PC-9 (cell line): ENCODE data around the gene LGR6. TPM values are rescaled to one million over a fixed set of nuclear protein-coding genes. Genes with fewer than 3 reads are reported as not detected.

Experiments used
- BruUV-seq: library from RNA; stranded (reverse); fragments of 400-500 nt; replicated peaks from 2 replicates; lab custom pipeline; 2021; lab: Mats Ljungman, UMichigan
- CTCF ChIA-PET: fragments of 300-600 bp; sonication (Branson Sonifier 250); formaldehyde crosslinking; loops from one replicate; lab custom pipeline; 2022; ENCODE audit warnings: antibody characterized with exemption; lab: Charles Lee
- POLR2A ChIA-PET: fragments of 300-600 bp; sonication (Branson Sonifier 250); formaldehyde crosslinking; loops from one replicate; lab custom pipeline; 2022; ENCODE audit warnings: antibody characterized with exemption; ENCODE audit not compliant: unreplicated experiment; lab: Charles Lee
- DNase-seq, 2 experiments: peaks; one replicate each; pipeline versions ENCODE4 v3.0.0 to v3.0.0-alpha.2; 2015 to 2022; ENCODE audit warnings: mixed read lengths in 1 of 2
- H2AFZ ChIP-seq: fragments of 200-600 bp; sonication (generic); 2 replicates; pipeline ENCODE4 v1.8.1; 2017; ENCODE audit warnings: antibody characterized with exemption
- H3F3A ChIP-seq: fragments of 200-600 bp; sonication (generic); 2 replicates; pipeline ENCODE4 v1.8.1; 2017; ENCODE audit warnings: antibody characterized with exemption, mild to moderate bottlenecking, low read depth; ENCODE audit not compliant: insufficient read depth
- H3K27ac ChIP-seq: fragments of 200-600 bp; sonication (generic); 2 replicates; pipeline ENCODE4 v1.6.1; 2016; ENCODE audit warnings: mixed run types
- H3K27me3 ChIP-seq: fragments of 200-600 bp; sonication (generic); 2 replicates; pipeline ENCODE4 v1.6.1; 2016; ENCODE audit warnings: low read depth, mixed run types; ENCODE audit not compliant: insufficient read depth
- H3K36me3 ChIP-seq: fragments of 200-600 bp; sonication (generic); 2 replicates; pipeline ENCODE4 v1.6.1; 2016; ENCODE audit warnings: low read depth, mixed run types
- H3K4me1 ChIP-seq: fragments of 200-600 bp; sonication (generic); replicated peaks from 2 replicates; pipeline ENCODE4 v1.6.1; 2016; ENCODE audit warnings: mixed run types; ENCODE audit not compliant: insufficient read depth
- H3K4me2 ChIP-seq: fragments of 200-600 bp; sonication (generic); 2 replicates; pipeline ENCODE4 v1.6.1; 2017; ENCODE audit warnings: mixed run types
- H3K4me3 ChIP-seq: fragments of 200-600 bp; sonication (generic); 2 replicates; pipeline ENCODE4 v1.6.1; 2016; ENCODE audit warnings: mixed run types
- H3K79me2 ChIP-seq: fragments of 200-600 bp; sonication (generic); 2 replicates; pipeline ENCODE4 v1.6.1; 2017; ENCODE audit warnings: low read depth, mixed run types
- H3K9me2 ChIP-seq: fragments of 200-600 bp; sonication (generic); 2 replicates; pipeline ENCODE4 v1.8.1; 2017; ENCODE audit warnings: mild to moderate bottlenecking; ENCODE audit not compliant: insufficient read depth
- H3K9me3 ChIP-seq: fragments of 200-600 bp; sonication (generic); 2 replicates; pipeline ENCODE4 v1.8.1; 2016; ENCODE audit warnings: low read depth; ENCODE audit not compliant: insufficient read depth
- H4K20me1 ChIP-seq: fragments of 200-600 bp; sonication (generic); 2 replicates; pipeline ENCODE4 v1.8.1; 2017; ENCODE audit not compliant: insufficient read depth
- EZH2 ChIP-seq: fragments of 200-600 bp; sonication (generic); IDR thresholded peaks from 2 replicates; pipeline ENCODE4 v1.8.0; 2017; ENCODE audit warnings: antibody characterized with exemption, low read depth
- intact Hi-C: fragments of 100-400 bp; cut with micrococcal nuclease; formaldehyde crosslinking; loops from one replicate; pipeline ENCODE4 v1.10.0; 2022; ENCODE audit not compliant: unreplicated experiment
- total RNA-seq: library from RNA; stranded (reverse); gene quantifications from 2 replicates; pipeline ENCODE4 v1.2.3, GENCODE V29; 2021
- TF ChIP-seq, protein P1 (sequence below): fragments of 200-600 bp; sonication (generic); conservative IDR thresholded peaks from 2 replicates; pipeline ENCODE4 v1.6.1; 2017; ENCODE audit warnings: mixed run types, antibody characterized with exemption, mild to moderate bottlenecking, moderate library complexity

The LGR6 gene
- total RNA-seq, 1 experiment from 2014 or later = 5.6 TPM

DNA sequence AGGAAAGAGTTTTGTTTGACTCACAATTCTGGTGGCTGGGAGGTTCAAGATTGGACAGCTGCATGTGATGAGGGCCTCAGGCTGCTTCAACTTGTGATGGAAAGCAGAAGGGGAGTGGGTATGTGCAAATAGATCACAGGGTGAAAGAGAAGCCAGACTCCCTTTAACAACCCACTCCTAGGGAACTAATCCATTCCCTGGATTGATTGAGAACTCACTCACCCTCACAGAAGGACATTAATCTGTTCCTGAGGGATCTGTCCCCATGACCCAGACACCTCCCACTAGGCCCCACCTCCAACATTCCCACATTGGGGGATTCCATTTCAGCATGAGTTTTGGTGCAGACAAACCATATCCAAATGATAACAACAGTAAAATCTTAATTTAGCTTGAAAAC is 122.6 kb downstream of the LGR6 start:
- intact Hi-C loops = loop anchor here (5.0 kb wide), 1 partner anchor 44 kb away; no protein-coding TSS in a partner anchor
- Histone ChIP-seq H3K36me3 (no peaks in the 10 kb centered on the region), H3F3A (no peaks in the 10 kb centered on the region), H3K4me3 (no peak overlapping the region), H3K4me1 (no peaks in the 10 kb centered on the region), H3K79me2 (no peaks in the 10 kb centered on the region), H3K4me2 (no peak overlapping the region), H3K27ac (no peak overlapping the region), H4K20me1 (no peaks in the 10 kb centered on the region), H3K27me3 (no peaks in the 10 kb centered on the region), H3K9me3 (no peaks in the 10 kb centered on the region), H3K9me2 (no peaks in the 10 kb centered on the region), H2AFZ (no peak overlapping the region)
- no TSS peak for BruUV-seq
- no peak for DNase-seq
- ChIA-PET POLR2A (interaction anchor here (0.6 kb wide), 1 partner anchor 94 kb away, joined by 3 read pairs; no protein-coding TSS in a partner anchor), CTCF (interaction anchor here (1.4 to 2.7 kb wide), 3 partner anchors 122 to 127 kb away, joined by 4 to 15 read pairs (median 6); partner anchors contain the start of gene LGR6)
- TF ChIP-seq, protein P1, sequence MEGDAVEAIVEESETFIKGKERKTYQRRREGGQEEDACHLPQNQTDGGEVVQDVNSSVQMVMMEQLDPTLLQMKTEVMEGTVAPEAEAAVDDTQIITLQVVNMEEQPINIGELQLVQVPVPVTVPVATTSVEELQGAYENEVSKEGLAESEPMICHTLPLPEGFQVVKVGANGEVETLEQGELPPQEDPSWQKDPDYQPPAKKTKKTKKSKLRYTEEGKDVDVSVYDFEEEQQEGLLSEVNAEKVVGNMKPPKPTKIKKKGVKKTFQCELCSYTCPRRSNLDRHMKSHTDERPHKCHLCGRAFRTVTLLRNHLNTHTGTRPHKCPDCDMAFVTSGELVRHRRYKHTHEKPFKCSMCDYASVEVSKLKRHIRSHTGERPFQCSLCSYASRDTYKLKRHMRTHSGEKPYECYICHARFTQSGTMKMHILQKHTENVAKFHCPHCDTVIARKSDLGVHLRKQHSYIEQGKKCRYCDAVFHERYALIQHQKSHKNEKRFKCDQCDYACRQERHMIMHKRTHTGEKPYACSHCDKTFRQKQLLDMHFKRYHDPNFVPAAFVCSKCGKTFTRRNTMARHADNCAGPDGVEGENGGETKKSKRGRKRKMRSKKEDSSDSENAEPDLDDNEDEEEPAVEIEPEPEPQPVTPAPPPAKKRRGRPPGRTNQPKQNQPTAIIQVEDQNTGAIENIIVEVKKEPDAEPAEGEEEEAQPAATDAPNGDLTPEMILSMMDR = no peak
- no peak for TF ChIP-seq EZH2

GRCh38 chr1:202317941-202318925 is 124.6 kb downstream of the LGR6 start:
- no peaks in the 10 kb centered on the region for H3K79me2 ChIP-seq
- TF ChIP-seq EZH2 = no peak
- TF ChIP-seq, protein P1 = no peak
- H2AFZ ChIP-seq = no peak overlapping the region
- no peak overlapping the region for H3K4me2 ChIP-seq
- intact Hi-C loops = loop anchor here (5.0 kb wide), 1 partner anchor 46 kb away; no protein-coding TSS in a partner anchor
- H3K9me2 ChIP-seq = no peaks in the 10 kb centered on the region
- POLR2A ChIA-PET = no interaction called here
- no peaks in the 10 kb centered on the region for H3K27me3 ChIP-seq
- no peaks in the 10 kb centered on the region for H4K20me1 ChIP-seq
- no peak for DNase-seq
- CTCF ChIA-PET = no interaction called here
- H3K27ac ChIP-seq = no peak overlapping the region
- no peaks in the 10 kb centered on the region for H3K9me3 ChIP-seq
- no peaks in the 10 kb centered on the region for H3K4me1 ChIP-seq
- H3K4me3 ChIP-seq = no peak overlapping the region
- BruUV-seq = no TSS peak
- H3K36me3 ChIP-seq = no peaks in the 10 kb centered on the region
- H3F3A ChIP-seq = no peaks in the 10 kb centered on the region

DNA sequence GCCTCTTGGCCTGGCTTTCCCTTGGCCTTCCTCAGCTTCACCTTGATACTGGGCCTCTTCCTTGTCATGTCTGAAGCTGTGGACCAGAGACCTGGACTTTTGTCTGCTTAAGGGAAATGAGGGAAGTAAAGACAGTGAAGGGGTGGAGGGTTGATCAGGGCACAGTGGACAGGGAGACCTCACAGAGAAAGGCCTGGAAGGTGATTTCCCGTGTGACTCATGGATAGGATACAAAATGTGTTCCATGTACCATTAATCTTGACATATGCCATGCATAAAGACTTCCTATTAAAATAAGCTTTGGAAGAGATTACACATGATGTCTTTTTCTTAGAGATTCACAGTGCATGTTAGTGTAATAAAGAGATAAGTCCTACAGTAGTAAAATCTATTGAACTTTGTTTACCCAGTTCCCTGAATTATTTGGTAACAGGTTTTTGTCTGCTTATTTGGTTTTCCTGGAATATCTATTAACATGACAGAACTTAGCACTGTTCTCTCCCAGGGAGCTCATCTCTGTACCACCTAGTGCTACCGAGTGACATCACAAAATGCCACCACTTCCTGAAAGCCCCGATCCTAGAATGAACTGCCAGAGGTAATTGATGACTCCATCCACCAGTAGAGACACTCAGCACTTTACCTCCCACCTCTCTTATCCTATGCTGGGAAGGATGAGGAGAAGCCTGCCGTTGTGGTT is 125.9 kb downstream of the LGR6 start:
- H4K20me1 ChIP-seq = no peaks in the 10 kb centered on the region
- intact Hi-C loops = loop anchor here (5.0 kb wide), 1 partner anchor 47 kb away; no protein-coding TSS in a partner anchor

More for the DNA sequence above, 125.9 kb downstream of the LGR6 start:
- POLR2A ChIA-PET = interaction anchor here (0.7 kb wide), 1 partner anchor 124 kb away, joined by 3 read pairs; no protein-coding TSS in a partner anchor
- H3K4me3 ChIP-seq = no peak overlapping the region
- H3K27ac ChIP-seq = no peak overlapping the region
- CTCF ChIA-PET = interaction anchor here (0.5 kb wide), 1 partner anchor 38 kb away, joined by 13 read pairs; no protein-coding TSS in a partner anchor
- no peaks in the 10 kb centered on the region for H3K9me3 ChIP-seq
- no peak overlapping the region for H3K4me2 ChIP-seq
- no peaks in the 10 kb centered on the region for H3K27me3 ChIP-seq
- H3K79me2 ChIP-seq = no peaks in the 10 kb centered on the region
- H3K9me2 ChIP-seq = no peaks in the 10 kb centered on the region
- DNase-seq = no peak
- TF ChIP-seq, protein P1 = no peak
- TF ChIP-seq EZH2 = no peak
- no peak overlapping the region for H2AFZ ChIP-seq
- no TSS peak for BruUV-seq
- H3F3A ChIP-seq = no peaks in the 10 kb centered on the region
- H3K36me3 ChIP-seq = no peaks in the 10 kb centered on the region
- H3K4me1 ChIP-seq = no peaks in the 10 kb centered on the region
